NCI-H2171 (cell line): ENCODE measurements around the gene IGSF9B.

Source experiments
- DNase-seq: peaks from one replicate; lab custom pipeline; 2025; lab: John Stamatoyannopoulos, UW

The IGSF9B gene

GRCh38 chr11:133983660-133984316 is 27.0 kb upstream of the IGSF9B start:
- DNase-seq: no peak

GRCh38 chr11:133982876-133983275 is 26.1 kb upstream of the IGSF9B start:
- DNase-seq: no peak

- DNase-seq: no peak
Observed at GRCh38 chr11:133982151-133982550, 25.4 kb upstream of the IGSF9B start.

GRCh38 chr11:133981156-133981555 is 24.4 kb upstream of the IGSF9B start:
- no peak for DNase-seq

- DNase-seq: no peak
Observed at GRCh38 chr11:133980665-133981064, 23.9 kb upstream of the IGSF9B start.

GRCh38 chr11:133978794-133979193 is 22.0 kb upstream of the IGSF9B start:
- no peak for DNase-seq

GRCh38 chr11:133977067-133977677 is 20.4 kb upstream of the IGSF9B start:
- DNase-seq: no peak

- no peak for DNase-seq
Observed at GRCh38 chr11:133975488-133975849, 18.7 kb upstream of the IGSF9B start.

- no peak for DNase-seq
Observed at GRCh38 chr11:133974836-133975487, 18.2 kb upstream of the IGSF9B start.

- no peak for DNase-seq
Observed at GRCh38 chr11:133971881-133972280, 15.1 kb upstream of the IGSF9B start.

- DNase-seq: no peak
Observed at GRCh38 chr11:133969112-133969511, 12.3 kb upstream of the IGSF9B start.

GRCh38 chr11:133968300-133968699 is 11.5 kb upstream of the IGSF9B start:
- DNase-seq: no peak

- DNase-seq: no peak
Observed at GRCh38 chr11:133967599-133968238, 11.0 kb upstream of the IGSF9B start.

- no peak for DNase-seq
Observed at GRCh38 chr11:133966921-133967598, 10.3 kb upstream of the IGSF9B start.

- DNase-seq: no peak
Observed at GRCh38 chr11:133966172-133966651, 9.4 kb upstream of the IGSF9B start.

- no peak for DNase-seq
Observed at GRCh38 chr11:133965031-133965601, 8.3 kb upstream of the IGSF9B start.

- DNase-seq: no peak
Observed at GRCh38 chr11:133964356-133964755, 7.6 kb upstream of the IGSF9B start.

- DNase-seq: no peak
Observed at GRCh38 chr11:133961890-133962289, 5.1 kb upstream of the IGSF9B start.

GRCh38 chr11:133957900-133958299 is 1.1 kb upstream of the IGSF9B start:
- no peak for DNase-seq

GRCh38 chr11:133955945-133956421 is 785 bp downstream of the IGSF9B start:
- no peak for DNase-seq

- DNase-seq: no peak
Observed at GRCh38 chr11:133955081-133955891, 1.5 kb downstream of the IGSF9B start.
